ENCODE measurements around the gene SNX6.
"Not testable (repeated sequence)": the region's sequence is repeated elsewhere in the genome, so short reads cannot be mapped to it uniquely, and the experiment has no call there.

DNA sequence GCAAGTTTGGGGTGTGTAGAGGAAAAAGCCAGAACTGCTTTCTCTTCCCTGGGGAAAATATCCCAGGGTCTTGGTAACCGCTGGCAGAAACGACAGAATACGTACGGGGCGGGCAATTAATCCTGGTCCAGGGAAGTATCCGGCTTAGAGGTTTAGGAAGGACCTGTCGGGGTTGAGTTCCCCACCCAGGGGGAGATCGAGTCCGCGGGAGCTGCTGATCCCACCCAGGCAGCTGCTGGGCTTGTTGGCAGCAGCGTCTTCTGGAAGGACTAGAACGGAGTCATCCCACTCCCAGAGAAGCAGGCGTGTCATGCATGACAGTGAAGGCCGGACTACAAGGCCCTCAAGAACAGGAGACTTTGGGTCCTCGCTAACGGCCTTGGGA is 82.8 kb downstream of the SNX6 start:
- TF ChIP-seq CTCF (conservative IDR thresholded peaks at IDR 0.05; ENCODE audit: low read length); EZH2phosphoT487 (IDR thresholded peaks at IDR 0.05; ENCODE audit: borderline replicate concordance): not testable (repeated sequence)
